PC-3 (cell line): ENCODE results near the gene MMP14.

Source experiments
- EZH2phosphoT487 ChIP-seq: fragments of 300-600 bp; sonication (generic); IDR thresholded peaks from 2 replicates; pipeline ENCODE4 v1.6.1; 2018; ENCODE audit warnings: mild to moderate bottlenecking, antibody characterized with exemption, low read length, borderline replicate concordance
- TF ChIP-seq, protein P1 (sequence below): fragments of 300-600 bp; sonication (generic); conservative IDR thresholded peaks from 2 replicates; pipeline ENCODE4 v1.5.1; 2017; ENCODE audit warnings: antibody characterized with exemption, low read depth, mild to moderate bottlenecking, low read length

DNA sequence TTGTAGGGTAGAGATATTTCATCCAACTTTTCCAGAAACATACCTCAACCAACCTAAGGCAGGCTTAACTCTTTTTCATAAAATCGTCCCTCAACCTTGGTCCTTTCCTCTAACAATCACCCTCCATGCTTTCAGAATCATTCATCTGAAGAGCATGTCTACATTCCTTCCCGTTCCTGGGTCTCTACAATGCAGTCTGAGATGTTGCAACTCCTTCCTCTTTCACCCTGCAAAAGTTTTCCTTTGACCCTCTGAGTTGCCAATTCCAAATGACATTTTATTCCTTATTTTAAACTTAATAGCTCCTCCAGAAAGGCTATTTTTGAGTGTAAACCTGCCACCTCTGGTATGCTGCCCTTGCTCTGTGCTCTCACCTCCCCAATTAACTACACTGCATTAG, 37.9 kb upstream of the MMP14 start:
- TF ChIP-seq, protein P1, sequence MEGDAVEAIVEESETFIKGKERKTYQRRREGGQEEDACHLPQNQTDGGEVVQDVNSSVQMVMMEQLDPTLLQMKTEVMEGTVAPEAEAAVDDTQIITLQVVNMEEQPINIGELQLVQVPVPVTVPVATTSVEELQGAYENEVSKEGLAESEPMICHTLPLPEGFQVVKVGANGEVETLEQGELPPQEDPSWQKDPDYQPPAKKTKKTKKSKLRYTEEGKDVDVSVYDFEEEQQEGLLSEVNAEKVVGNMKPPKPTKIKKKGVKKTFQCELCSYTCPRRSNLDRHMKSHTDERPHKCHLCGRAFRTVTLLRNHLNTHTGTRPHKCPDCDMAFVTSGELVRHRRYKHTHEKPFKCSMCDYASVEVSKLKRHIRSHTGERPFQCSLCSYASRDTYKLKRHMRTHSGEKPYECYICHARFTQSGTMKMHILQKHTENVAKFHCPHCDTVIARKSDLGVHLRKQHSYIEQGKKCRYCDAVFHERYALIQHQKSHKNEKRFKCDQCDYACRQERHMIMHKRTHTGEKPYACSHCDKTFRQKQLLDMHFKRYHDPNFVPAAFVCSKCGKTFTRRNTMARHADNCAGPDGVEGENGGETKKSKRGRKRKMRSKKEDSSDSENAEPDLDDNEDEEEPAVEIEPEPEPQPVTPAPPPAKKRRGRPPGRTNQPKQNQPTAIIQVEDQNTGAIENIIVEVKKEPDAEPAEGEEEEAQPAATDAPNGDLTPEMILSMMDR = no peak
- no peak for TF ChIP-seq EZH2phosphoT487
